PFSK-1 (cell line): ENCODE measurements around the gene LRRC14B.

ENCODE experiments used
- FOXP2 ChIP-seq: optimal IDR thresholded peaks from 2 replicates; pipeline ENCODE3; 2011; ENCODE audit warnings: borderline replicate concordance, control low read depth, inconsistent platforms; ENCODE audit not compliant: insufficient read depth; ENCODE audit errors: extremely low read length, extremely low read depth
- POLR2AphosphoS5 ChIP-seq: IDR thresholded peaks from 2 replicates; pipeline ENCODE4 v1.6.1; 2012; ENCODE audit warnings: low read depth, mild to moderate bottlenecking, control low read depth, low read length, moderate library complexity
- REST ChIP-seq, 2 experiments: IDR thresholded peaks; 2 replicates each; pipeline versions ENCODE4 v1.6.1 to v1.8.0; 2011 to 2012; ENCODE audit warnings: low read depth in 2 of 2, low read length in 2 of 2, control low read depth in 1 of 2, inconsistent platforms in 1 of 2, mild to moderate bottlenecking in 1 of 2, moderate library complexity in 1 of 2; ENCODE audit not compliant: insufficient read depth in 1 of 2
- SIN3A ChIP-seq: IDR thresholded peaks from 2 replicates; pipeline ENCODE4 v1.6.1; 2012; ENCODE audit warnings: mild to moderate bottlenecking, low read length, moderate library complexity, borderline replicate concordance; ENCODE audit not compliant: insufficient read depth
- TAF1 ChIP-seq: IDR thresholded peaks from 2 replicates; pipeline ENCODE4 v1.6.1; 2012; ENCODE audit warnings: low read length, control low read depth, borderline replicate concordance; ENCODE audit not compliant: insufficient read depth

LRRC14B gene

GRCh38 chr5:144941-145340 is 46.4 kb upstream of the LRRC14B start:
- TF ChIP-seq FOXP2 (no peak), POLR2AphosphoS5 (no peak), REST (IDR thresholded peaks at IDR 0.05; ENCODE audit: insufficient read depth in 1 of 2, low read depth in 2 of 2, low read length in 2 of 2) (no peak), TAF1 (no peak), SIN3A (no peak)

DNA sequence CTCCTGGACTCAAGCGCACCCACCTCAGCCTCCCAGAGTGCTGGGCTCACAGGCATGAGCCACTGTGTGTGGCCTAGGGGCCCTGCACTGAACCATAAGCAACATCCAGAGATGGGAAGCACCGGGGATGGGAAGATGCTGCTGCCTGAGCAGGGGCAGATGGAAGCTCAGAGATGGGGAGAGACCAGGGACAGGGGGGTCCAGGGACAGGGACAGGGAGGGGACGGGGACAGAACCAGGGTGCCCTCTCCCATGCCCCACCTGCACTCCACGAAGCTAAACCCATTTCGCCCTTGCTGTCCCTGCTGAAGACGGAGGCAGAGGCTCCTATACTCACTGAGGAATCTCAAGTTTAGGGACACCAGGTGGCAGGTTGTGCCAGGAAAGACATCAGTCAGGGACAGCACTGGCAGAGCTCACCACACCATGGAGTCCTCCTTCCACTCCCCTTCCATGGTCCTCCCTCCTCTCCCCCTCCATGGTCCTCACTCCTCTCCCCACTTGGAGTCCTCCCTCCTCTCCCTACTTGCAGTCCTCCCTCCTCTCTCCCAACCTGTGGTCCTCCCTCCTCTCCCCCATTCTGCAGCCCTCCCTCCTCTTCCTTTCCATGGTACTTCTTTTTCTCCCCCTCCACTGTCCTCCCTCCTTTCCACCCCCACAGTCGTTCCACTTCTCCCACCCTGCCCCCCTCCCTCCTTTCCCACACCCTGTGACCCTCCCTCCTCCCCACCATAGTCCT is 45.5 kb upstream of the LRRC14B start:
- TF ChIP-seq POLR2AphosphoS5 (no peak), SIN3A (no peak), FOXP2 (no peak), REST (IDR thresholded peaks at IDR 0.05; ENCODE audit: insufficient read depth in 1 of 2, low read depth in 2 of 2, low read length in 2 of 2) (no peak), TAF1 (no peak)

- TF ChIP-seq FOXP2 (no peak), REST (IDR thresholded peaks at IDR 0.05; ENCODE audit: insufficient read depth in 1 of 2, low read depth in 2 of 2, low read length in 2 of 2) (no peak), SIN3A (no peak), TAF1 (no peak), POLR2AphosphoS5 (no peak)
Observed at GRCh38 chr5:147751-148150, 43.5 kb upstream of the LRRC14B start.

- TF ChIP-seq TAF1 = no peak
- no peak for TF ChIP-seq SIN3A
- TF ChIP-seq REST (IDR thresholded peaks at IDR 0.05; ENCODE audit: insufficient read depth in 1 of 2, low read depth in 2 of 2, low read length in 2 of 2) = no peak
- TF ChIP-seq FOXP2 = no peak
- no peak for TF ChIP-seq POLR2AphosphoS5
Observed at GRCh38 chr5:149745-150485, 41.4 kb upstream of the LRRC14B start.

- TF ChIP-seq POLR2AphosphoS5 (no peak), REST (IDR thresholded peaks at IDR 0.05; ENCODE audit: insufficient read depth in 1 of 2, low read depth in 2 of 2, low read length in 2 of 2) (no peak), TAF1 (no peak), FOXP2 (no peak), SIN3A (no peak)
Observed at GRCh38 chr5:150746-151145, 40.5 kb upstream of the LRRC14B start.
